Stimulated activated CD4-positive, alpha-beta T cell treated with anti-CD3 and anti-CD28 coated beads, Interleukin-15, amount 100 ng/mL, for 1 hour (primary cell): ENCODE measurements around the gene TVP23A.
"Not testable (repeated sequence)": the region's sequence is repeated elsewhere in the genome, so short reads cannot be mapped to it uniquely, and the experiment has no call there.

ENCODE experiments used
- DNase-seq, 2 donors: peaks; one replicate each; pipeline ENCODE4 v3.0.0-alpha.2; 2020; ENCODE audit warnings: low read depth in 1 of 2, low spot score in 1 of 2

Gene TVP23A

GRCh38 chr16:10752843-10753523 lies 65.6 kb downstream of the TVP23A start:
- DNase-seq: no peak

GRCh38 chr16:10751291-10751697 lies 67.3 kb downstream of the TVP23A start:
- DNase-seq: no peak

GRCh38 chr16:10750793-10751192 lies 67.8 kb downstream of the TVP23A start:
- no peak for DNase-seq

- no peak for DNase-seq
Observed at GRCh38 chr16:10745841-10746240, 72.8 kb downstream of the TVP23A start.

DNA sequence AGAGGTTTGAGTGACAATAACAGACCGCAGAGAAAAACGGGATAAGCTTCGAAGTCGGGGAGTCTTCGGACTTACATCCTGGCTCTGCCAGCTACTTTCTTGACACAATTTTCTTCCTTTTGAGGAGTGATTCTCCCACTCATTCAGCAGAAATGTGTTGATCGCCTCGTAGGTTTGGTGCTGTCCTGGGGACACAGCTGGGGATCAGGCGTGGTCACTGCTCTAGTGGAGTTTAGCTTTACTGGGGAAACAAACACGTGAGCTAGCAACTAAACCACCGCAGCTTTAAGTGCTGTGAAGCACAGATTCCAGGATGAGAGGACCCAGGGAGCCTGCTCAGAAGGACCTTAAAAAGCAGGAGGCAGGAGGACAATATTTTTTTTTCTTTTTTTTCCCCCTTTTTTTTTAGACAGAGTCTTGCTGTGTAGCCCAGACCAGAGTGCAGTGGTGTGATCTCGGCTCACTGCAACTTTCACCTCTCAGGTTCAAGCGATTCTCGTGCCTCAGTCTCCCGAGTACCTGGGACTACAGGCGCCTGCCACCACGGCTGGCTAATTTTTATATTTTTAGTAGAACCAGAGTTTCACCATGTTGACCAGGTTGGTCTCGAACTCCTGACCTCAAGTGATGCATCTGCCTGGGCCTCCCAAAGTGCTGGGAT lies 74.1 kb downstream of the TVP23A start:
- DNase-seq: no peak

GRCh38 chr16:10743610-10744369 lies 74.8 kb downstream of the TVP23A start, which contains the start of gene NUBP1:
Gene NUBP1, plus strand, starts transcription at chr16:10743842. Its CDS starts 22 bp downstream, at chr16:10743864.
- peak; percentile 99 to 100 for DNase-seq

DNA sequence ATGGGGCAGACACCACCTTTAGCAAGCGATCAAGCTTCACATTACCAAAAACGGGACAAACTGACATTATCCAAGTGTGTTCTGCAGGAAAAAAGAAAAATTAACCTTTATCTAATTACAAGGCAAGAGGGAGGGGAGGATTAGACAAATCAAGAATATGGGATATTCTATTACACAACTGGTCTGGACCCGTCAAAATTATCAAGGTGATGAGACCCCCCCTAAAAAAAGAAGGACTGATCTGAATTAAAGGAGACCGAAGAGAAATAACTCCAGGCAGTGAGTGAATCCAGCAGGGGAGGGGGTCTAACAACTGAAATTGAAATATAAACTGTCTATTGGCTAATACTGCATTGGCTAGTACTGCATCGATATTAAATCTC lies 75.4 kb downstream of the TVP23A start:
- no peak for DNase-seq

DNA sequence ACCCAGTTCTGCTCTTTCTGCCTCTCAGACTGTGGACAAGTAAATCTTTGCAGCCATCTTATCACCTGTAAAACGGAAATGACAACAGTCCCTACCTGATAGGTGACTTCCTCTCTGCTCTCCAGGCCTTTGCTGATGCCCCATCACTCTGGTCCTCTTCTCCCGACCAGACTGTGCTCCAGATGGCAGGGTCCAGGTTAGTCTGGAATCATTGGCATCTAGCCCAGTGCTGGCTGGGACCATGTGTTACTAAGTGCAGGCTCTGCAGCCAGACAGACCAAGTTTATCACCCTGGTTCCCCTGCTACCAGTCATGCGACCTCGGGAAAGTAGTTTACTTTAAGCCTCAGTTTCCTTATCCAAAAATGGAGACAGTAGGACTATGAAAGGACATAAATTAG lies 76.8 kb downstream of the TVP23A start:
- no peak for DNase-seq

DNA sequence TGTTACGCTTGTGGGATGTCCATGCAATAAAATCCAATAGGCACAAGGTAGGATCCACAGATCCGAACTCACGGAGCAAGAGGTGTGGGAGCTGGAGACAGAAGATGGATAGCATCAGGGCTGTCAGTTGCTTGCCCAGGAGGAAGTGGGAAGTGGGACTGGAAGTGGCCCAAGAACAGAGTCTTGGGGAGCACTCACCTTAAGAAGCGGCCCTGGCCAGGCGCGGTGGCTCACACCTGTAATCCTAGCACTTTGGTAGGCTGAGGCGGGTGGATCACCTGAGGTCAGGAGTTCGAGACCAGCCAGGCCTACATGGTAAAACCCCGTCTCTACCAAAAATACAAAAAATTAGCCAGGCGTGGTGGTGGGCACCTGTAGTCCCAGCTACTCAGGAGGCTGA lies 77.3 kb downstream of the TVP23A start:
- not testable (repeated sequence) for DNase-seq

GRCh38 chr16:10740845-10741208 lies 77.8 kb downstream of the TVP23A start:
- no peak for DNase-seq

DNA sequence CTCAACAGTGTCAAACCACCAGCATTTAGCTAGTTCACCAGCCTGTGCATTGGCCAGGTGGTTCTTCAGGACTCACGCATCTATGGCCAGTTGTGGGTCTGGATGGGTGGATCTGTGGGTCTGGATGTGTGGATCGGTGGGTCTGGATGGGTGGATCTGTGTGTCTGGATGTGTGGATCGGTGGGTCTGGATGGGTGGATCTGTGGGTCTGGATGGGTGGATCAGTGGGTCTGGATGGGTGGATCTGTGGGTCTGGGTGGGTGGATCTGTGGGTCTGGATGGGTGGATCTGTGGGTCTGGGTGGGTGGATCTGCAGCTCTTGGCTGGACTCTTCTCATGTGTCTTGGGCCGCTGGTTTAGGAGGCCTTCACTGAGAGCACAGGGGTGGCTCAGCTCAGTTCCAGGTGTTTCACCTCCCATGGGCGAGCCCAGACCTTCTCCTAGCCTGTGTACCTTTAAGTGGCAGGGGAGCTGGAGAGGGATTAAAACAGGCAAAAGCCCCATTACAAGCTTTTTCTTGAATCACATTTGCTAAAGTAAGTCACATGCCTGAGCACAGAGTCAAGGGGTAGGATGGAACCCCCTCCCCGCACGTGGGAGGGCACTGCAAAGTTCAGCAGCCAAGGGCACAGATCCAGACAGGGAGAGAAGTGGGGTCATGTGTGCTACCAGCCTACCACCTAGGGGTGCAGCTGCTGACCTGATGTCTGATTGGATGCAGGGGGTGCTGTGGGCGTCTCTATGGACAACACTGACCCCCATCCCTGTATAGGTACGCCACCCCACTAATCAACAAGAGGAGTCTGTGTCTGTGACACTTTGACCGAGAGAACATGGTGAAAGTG lies 78.4 kb downstream of the TVP23A start:
- DNase-seq: no peak

DNA sequence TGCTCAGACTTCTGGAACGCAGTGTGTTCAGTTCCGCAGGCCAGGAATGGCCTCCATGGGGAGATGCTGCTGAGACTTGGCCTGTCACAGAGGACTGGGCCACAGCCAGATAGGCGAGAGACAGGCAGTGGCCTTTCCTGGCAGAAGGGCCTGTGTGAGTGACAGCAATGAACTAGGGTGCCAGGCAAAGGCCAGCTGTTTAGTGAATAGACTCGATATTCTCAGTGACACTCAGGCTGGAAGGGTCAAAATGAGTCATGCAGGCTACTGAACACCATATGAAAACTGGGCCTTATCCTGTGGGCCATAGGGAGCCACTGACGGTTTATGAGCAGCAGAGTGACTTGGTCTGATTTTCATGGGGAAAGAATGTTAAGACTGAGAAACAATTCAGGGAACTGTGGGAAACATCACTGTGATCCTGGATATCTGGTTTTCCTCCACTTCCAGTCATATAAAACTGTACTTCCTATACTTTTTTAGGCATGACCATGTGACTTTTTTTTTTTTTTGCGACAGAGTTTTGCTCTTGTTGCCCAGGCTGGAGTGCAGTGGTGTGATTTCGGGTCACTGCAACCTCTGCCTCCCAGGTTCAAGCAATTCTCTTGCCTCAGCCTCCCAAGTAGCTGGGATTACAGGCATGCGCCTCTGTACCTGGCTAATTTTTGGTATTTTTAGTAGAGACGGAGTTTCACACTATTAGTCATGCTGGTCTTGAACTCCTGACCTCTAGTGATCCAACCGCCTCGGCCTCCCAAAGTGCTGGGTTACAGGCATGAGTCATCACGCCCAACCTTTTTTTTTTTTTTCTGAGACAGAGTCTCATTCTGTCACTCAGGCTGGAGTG lies 80.1 kb downstream of the TVP23A start:
- no peak for DNase-seq

- peak; percentile 10 to 48 for DNase-seq
Observed at GRCh38 chr16:10737068-10737625, 81.4 kb downstream of the TVP23A start.

GRCh38 chr16:10731790-10732189 lies 86.8 kb downstream of the TVP23A start:
- no peak for DNase-seq

GRCh38 chr16:10729104-10730048 lies 89.2 kb downstream of the TVP23A start:
- no peak for DNase-seq

GRCh38 chr16:10728003-10728887 lies 90.3 kb downstream of the TVP23A start:
- no peak for DNase-seq
